H9 (cell line): ENCODE measurements around the gene RABGAP1. TPM values are rescaled to one million over a fixed set of nuclear protein-coding genes. Genes with fewer than 3 reads are reported as not detected.
A peak's percentile ranks its signal among the peaks of the same experiment; 100 is the strongest.

Source experiments
- DNase-seq: peaks from one replicate; pipeline ENCODE4 v3.0.0-alpha.2; 2017
- H2AFZ ChIP-seq: one replicate; pipeline ENCODE4 v1.6.1; 2013; ENCODE audit warnings: mild to moderate bottlenecking, low read length, control low read depth, moderate library complexity
- H2AK5ac ChIP-seq: 2 replicates; pipeline ENCODE4 v1.6.1; 2013; ENCODE audit warnings: low read length, control low read depth, mixed read lengths; ENCODE audit not compliant: insufficient read length
- H2BK120ac ChIP-seq: one replicate; pipeline ENCODE4 v1.6.1; 2013; ENCODE audit warnings: low read depth, mild to moderate bottlenecking, low read length, control low read depth, inconsistent platforms; ENCODE audit not compliant: poor library complexity, severe bottlenecking
- H2BK12ac ChIP-seq: 2 replicates; pipeline ENCODE4 v1.6.1; 2013; ENCODE audit warnings: low read length, control low read depth, mixed read lengths, low read depth; ENCODE audit not compliant: insufficient read length
- H2BK15ac ChIP-seq: 2 replicates; pipeline ENCODE4 v1.6.1; 2013; ENCODE audit warnings: low read depth, low read length, control low read depth
- H2BK20ac ChIP-seq: one replicate; pipeline ENCODE4 v1.6.1; 2013; ENCODE audit warnings: low read depth, mild to moderate bottlenecking, low read length, control low read depth, inconsistent platforms; ENCODE audit not compliant: poor library complexity, severe bottlenecking
- H2BK5ac ChIP-seq: 2 replicates; pipeline ENCODE4 v1.6.1; 2013; ENCODE audit warnings: low read length, control low read depth, mixed read lengths; ENCODE audit not compliant: insufficient read length
- H3K14ac ChIP-seq: 2 replicates; pipeline ENCODE4 v1.6.1; 2013; ENCODE audit warnings: low read length, control low read depth; ENCODE audit not compliant: insufficient read depth
- H3K18ac ChIP-seq: 2 replicates; pipeline ENCODE4 v1.6.1; 2013; ENCODE audit warnings: low read depth, mild to moderate bottlenecking, mixed read lengths, low read length, control low read depth; ENCODE audit not compliant: insufficient read length
- H3K23ac ChIP-seq: 2 replicates; pipeline ENCODE4 v1.6.1; 2013; ENCODE audit warnings: low read length, control low read depth, mixed read lengths, low read depth; ENCODE audit not compliant: insufficient read length
- H3K23me2 ChIP-seq: 2 replicates; pipeline ENCODE4 v1.6.1; 2013; ENCODE audit warnings: low read depth, mild to moderate bottlenecking, mixed read lengths, low read length, control low read depth; ENCODE audit not compliant: insufficient read length, poor library complexity, severe bottlenecking
- H3K27ac ChIP-seq: 2 replicates; pipeline ENCODE4 v1.5.1; 2013; ENCODE audit warnings: low read length, control low read depth, mixed read lengths, low read depth; ENCODE audit not compliant: insufficient read length
- H3K27me3 ChIP-seq: 2 replicates; pipeline ENCODE4 v1.6.1; 2013; ENCODE audit warnings: low read length, control low read depth, inconsistent platforms; ENCODE audit not compliant: insufficient read depth
- H3K4ac ChIP-seq: 2 replicates; pipeline ENCODE4 v1.6.1; 2013; ENCODE audit warnings: low read depth, mild to moderate bottlenecking, control low read depth, inconsistent platforms, low read length, moderate library complexity
- H3K4me1 ChIP-seq: 2 replicates; pipeline ENCODE4 v1.6.1; 2013; ENCODE audit warnings: low read length, control low read depth, inconsistent platforms; ENCODE audit not compliant: insufficient read depth
- H3K4me2 ChIP-seq: 2 replicates; pipeline ENCODE4 v1.6.1; 2013; ENCODE audit warnings: low read length, control low read depth, mixed read lengths; ENCODE audit not compliant: insufficient read length, insufficient read depth
- H3K56ac ChIP-seq: 2 replicates; pipeline ENCODE4 v1.6.1; 2013; ENCODE audit warnings: low read depth, mild to moderate bottlenecking, mixed read lengths, low read length, control low read depth; ENCODE audit not compliant: insufficient read length
- H3K79me1 ChIP-seq: 2 replicates; pipeline ENCODE4 v1.6.1; 2013; ENCODE audit warnings: low read depth, mild to moderate bottlenecking, moderate library complexity, low read length, control low read depth, inconsistent platforms; ENCODE audit not compliant: insufficient read depth, poor library complexity, severe bottlenecking
- H3K79me2 ChIP-seq: 2 replicates; pipeline ENCODE4 v1.6.1; 2013; ENCODE audit warnings: low read length, control low read depth, inconsistent platforms; ENCODE audit not compliant: insufficient read depth
- H3K9ac ChIP-seq: 2 replicates; pipeline ENCODE4 v1.6.1; 2013; ENCODE audit warnings: low read length, control low read depth, mixed read lengths; ENCODE audit not compliant: insufficient read length; ENCODE audit errors: extremely low read depth
- H3K9me3 ChIP-seq: one replicate; pipeline ENCODE4 v1.6.1; 2013; ENCODE audit warnings: low read depth, low read length, inconsistent platforms; ENCODE audit not compliant: control insufficient read depth
- H3T11ph ChIP-seq: one replicate; pipeline ENCODE4 v1.6.1; 2013; ENCODE audit warnings: mild to moderate bottlenecking, low read length, control low read depth, inconsistent platforms
- H4K20me1 ChIP-seq: one replicate; pipeline ENCODE4 v1.6.1; 2013; ENCODE audit not compliant: control insufficient read depth, insufficient read length, insufficient read depth
- H4K5ac ChIP-seq: 2 replicates; pipeline ENCODE4 v1.6.1; 2013; ENCODE audit warnings: low read depth, mild to moderate bottlenecking, mixed read lengths, low read length, control low read depth; ENCODE audit not compliant: insufficient read length
- H4K8ac ChIP-seq: replicated peaks from 2 replicates; pipeline ENCODE4 v1.6.1; 2013; ENCODE audit warnings: low read length, control low read depth, mixed read lengths, low read depth; ENCODE audit not compliant: insufficient read length
- H4K91ac ChIP-seq: 2 replicates; pipeline ENCODE4 v1.6.1; 2013; ENCODE audit warnings: low read depth, mild to moderate bottlenecking, moderate library complexity, mixed read lengths, low read length, control low read depth; ENCODE audit not compliant: insufficient read length
- H3K27ac Mint-ChIP-seq, 3 experiments: 2 replicates in 2 of 3; 3 replicates in 1 of 3; pipeline ENCODE4 v1.8.0; 2020 to 2021; ENCODE audit warnings: mixed read lengths in 3 of 3, mild to moderate bottlenecking in 1 of 3, moderate library complexity in 1 of 3
- H3K27me3 Mint-ChIP-seq: 2 replicates; pipeline ENCODE4 v1.8.0; 2021; ENCODE audit warnings: low read depth, mild to moderate bottlenecking, moderate library complexity, mixed read lengths
- H3K36me3 Mint-ChIP-seq, 3 experiments: 2 replicates in 2 of 3; 3 replicates in 1 of 3; pipeline ENCODE4 v1.8.0; 2020 to 2021; ENCODE audit warnings: low read depth in 3 of 3, mixed read lengths in 3 of 3; ENCODE audit not compliant: insufficient read depth in 1 of 3
- H3K4me1 Mint-ChIP-seq, 2 experiments: 2 replicates each; pipeline ENCODE4 v1.8.0; 2020; ENCODE audit warnings: mixed read lengths in 2 of 2
- H3K4me3 Mint-ChIP-seq, 2 experiments: 2 replicates in 1 of 2; 3 replicates in 1 of 2; pipeline ENCODE4 v1.8.0; 2020 to 2021; ENCODE audit warnings: mild to moderate bottlenecking in 2 of 2, mixed read lengths in 2 of 2, moderate library complexity in 1 of 2
- H3K9me3 Mint-ChIP-seq, 2 experiments: 2 replicates in 1 of 2; 3 replicates in 1 of 2; pipeline ENCODE4 v1.8.0; 2020; ENCODE audit warnings: mild to moderate bottlenecking in 2 of 2, mixed read lengths in 2 of 2, moderate library complexity in 1 of 2
- CTCF ChIP-seq: fragments of 200-600 bp; sonication (generic); conservative IDR thresholded peaks from 3 replicates; pipeline ENCODE4 v1.8.0; 2021; ENCODE audit warnings: antibody characterized with exemption, mild to moderate bottlenecking
- WGBS: extraction: QIAGEN DNeasy Blood & Tissue Kit; methylation state at CpG from one replicate; pipeline ENCODE4 v1.1.7; 2013; ENCODE audit warnings: missing lambda C conversion rate, low lambda C conversion rate, mixed read lengths; ENCODE audit not compliant: insufficient read length; ENCODE audit errors: extremely low coverage; 5-methylcytosine and 5-hydroxymethylcytosine counted together
- total RNA-seq: library from RNA; stranded (reverse); gene quantifications from 2 replicates; pipeline ENCODE4 v1.2.1, GENCODE V29; 2021

RABGAP1 gene
- total RNA-seq, 1 experiment from 2014 or later, result 31.6 TPM

GRCh38 chr9:123089040-123089439 lies 148.2 kb downstream of the RABGAP1 start:
- peaks cover 20 to 74% (median 58%) of the 10 kb centered on the region in 3 experiments; a peak in 6 of 7 replicates for H3K36me3 Mint-ChIP-seq
- no peak overlapping the region for H3K4me2 ChIP-seq
- no peak overlapping the region for H3K14ac ChIP-seq
- no peak for DNase-seq
- H3K23me2 ChIP-seq, result no peaks in the 10 kb centered on the region
- no peak overlapping the region for H2BK12ac ChIP-seq
- H2BK15ac ChIP-seq, result no peak overlapping the region
- H4K8ac ChIP-seq, result no peak overlapping the region
- no peak overlapping the region for H4K91ac ChIP-seq
- no peak overlapping the region for H2BK20ac ChIP-seq
- no peak overlapping the region for H3K4ac ChIP-seq
- H2AFZ ChIP-seq, result no peak overlapping the region
- H3K27me3 Mint-ChIP-seq, result no peaks in the 10 kb centered on the region
- H3K4me3 Mint-ChIP-seq, result no peak overlapping the region
- H3K18ac ChIP-seq, result no peak overlapping the region
- no peaks in the 10 kb centered on the region for H3K79me2 ChIP-seq
- no CpG with 5 or more reads among the region's 1 CpG for WGBS
- no peak overlapping the region for H3K9ac ChIP-seq
- no peak overlapping the region for H2BK120ac ChIP-seq
- no peak overlapping the region for H3K27ac ChIP-seq
- no peak overlapping the region for H3T11ph ChIP-seq
- H4K5ac ChIP-seq, result no peak overlapping the region
- no peaks in the 10 kb centered on the region for H3K79me1 ChIP-seq
- no peaks in the 10 kb centered on the region for H4K20me1 ChIP-seq
- no peak for TF ChIP-seq CTCF
- peaks cover 12 to 13% of the 10 kb centered on the region in 2 experiments for H3K4me1 Mint-ChIP-seq
- H3K9me3 ChIP-seq, result no peaks in the 10 kb centered on the region
- H2BK5ac ChIP-seq, result no peak overlapping the region
- H3K23ac ChIP-seq, result no peak overlapping the region
- H3K4me1 ChIP-seq, result peaks cover 5% of the 10 kb centered on the region; the same call in 1 of the 2 replicates
- H3K9me3 Mint-ChIP-seq, result no peaks in the 10 kb centered on the region
- H3K27ac Mint-ChIP-seq, result peak overlapping the region in 2 of 3 experiments; percentile 10 to 78; a peak in 3 of 7 replicates
- H3K27me3 ChIP-seq, result no peaks in the 10 kb centered on the region
- no peak overlapping the region for H3K56ac ChIP-seq
- no peak overlapping the region for H2AK5ac ChIP-seq
